CD4-positive, alpha-beta T cell treated with Interleukin-15 for 4 hours (primary cell): ENCODE results near the gene FNDC3B.

Source experiments
- DNase-seq: peaks from one replicate; pipeline ENCODE4 v3.0.0-alpha.2; 2020; ENCODE audit warnings: low spot score

FNDC3B gene

GRCh38 chr3:172288651-172289050, 249.3 kb downstream of the FNDC3B start:
- no peak for DNase-seq

GRCh38 chr3:172289583-172289982, 250.2 kb downstream of the FNDC3B start:
- DNase-seq, result no peak

- DNase-seq, result no peak
Measured at GRCh38 chr3:172290457-172290856, 251.1 kb downstream of the FNDC3B start.

- no peak for DNase-seq
Measured at GRCh38 chr3:172291650-172292049, 252.3 kb downstream of the FNDC3B start.

- DNase-seq, result no peak
Measured at GRCh38 chr3:172292422-172292821, 253.0 kb downstream of the FNDC3B start.

GRCh38 chr3:172293093-172293492, 253.7 kb downstream of the FNDC3B start:
- no peak for DNase-seq

GRCh38 chr3:172294223-172294806, 254.9 kb downstream of the FNDC3B start:
- no peak for DNase-seq

GRCh38 chr3:172296248-172296974, 257.0 kb downstream of the FNDC3B start:
- no peak for DNase-seq

GRCh38 chr3:172296975-172297332, 257.6 kb downstream of the FNDC3B start:
- no peak for DNase-seq

- no peak for DNase-seq
Measured at GRCh38 chr3:172298247-172298646, 258.9 kb downstream of the FNDC3B start.

- DNase-seq, result no peak
Measured at GRCh38 chr3:172300187-172300586, 260.8 kb downstream of the FNDC3B start.

GRCh38 chr3:172300862-172301261, 261.5 kb downstream of the FNDC3B start:
- DNase-seq, result no peak

- DNase-seq, result no peak
Measured at GRCh38 chr3:172302203-172302602, 262.8 kb downstream of the FNDC3B start.

- DNase-seq, result no peak
Measured at GRCh38 chr3:172303181-172303580, 263.8 kb downstream of the FNDC3B start.

GRCh38 chr3:172303941-172304558, 264.7 kb downstream of the FNDC3B start:
- DNase-seq, result no peak

- DNase-seq, result no peak
Measured at GRCh38 chr3:172305552-172305951, 266.2 kb downstream of the FNDC3B start.

- DNase-seq, result no peak
Measured at GRCh38 chr3:172305974-172306373, 266.6 kb downstream of the FNDC3B start.

GRCh38 chr3:172307141-172307560, 267.8 kb downstream of the FNDC3B start:
- no peak for DNase-seq

- no peak for DNase-seq
Measured at GRCh38 chr3:172309059-172309458, 269.7 kb downstream of the FNDC3B start.

GRCh38 chr3:172309741-172310427, 270.5 kb downstream of the FNDC3B start:
- no peak for DNase-seq

GRCh38 chr3:172310428-172310760, 271.0 kb downstream of the FNDC3B start:
- DNase-seq, result no peak

GRCh38 chr3:172311217-172311616, 271.8 kb downstream of the FNDC3B start:
- no peak for DNase-seq

GRCh38 chr3:172312001-172312400, 272.6 kb downstream of the FNDC3B start:
- DNase-seq, result no peak
